Liver (tissue), 9 donors: ENCODE results near the gene CSMD2. TPM values are rescaled to one million over a fixed set of nuclear protein-coding genes. Genes with fewer than 3 reads are reported as not detected.
"Not testable (repeated sequence)": the region's sequence is repeated elsewhere in the genome, so short reads cannot be mapped to it uniquely, and the experiment has no call there.

Experiments
- DNase-seq: peaks from one replicate; pipeline ENCODE4 v3.0.0-alpha.2; 2017; ENCODE audit warnings: low spot score
- H3K27ac ChIP-seq, 2 donors: one replicate each; pipeline ENCODE4 v1.7.0; 2013; ENCODE audit warnings: inconsistent platforms in 2 of 2, low read length in 2 of 2, control low read depth in 1 of 2, low read depth in 1 of 2, mild to moderate bottlenecking in 1 of 2
- H3K27me3 ChIP-seq, 4 donors: one replicate each; pipeline versions ENCODE4 v1.6.1 to v1.7.0; 2013; ENCODE audit warnings: low read length in 3 of 4, inconsistent platforms in 1 of 4, mild to moderate bottlenecking in 1 of 4, moderate library complexity in 1 of 4; ENCODE audit not compliant: control insufficient read depth in 4 of 4, insufficient read depth in 4 of 4
- H3K36me3 ChIP-seq, 4 donors: one replicate each; pipeline versions ENCODE4 v1.6.1 to v1.7.0; 2013; ENCODE audit warnings: low read length in 3 of 4, mild to moderate bottlenecking in 3 of 4, low read depth in 1 of 4, moderate library complexity in 1 of 4; ENCODE audit not compliant: control insufficient read depth in 4 of 4, insufficient read depth in 3 of 4
- H3K4me1 ChIP-seq, 4 donors: one replicate each; pipeline versions ENCODE4 v1.6.1 to v1.7.0; 2013; ENCODE audit warnings: low read length in 3 of 4, mild to moderate bottlenecking in 3 of 4, moderate library complexity in 1 of 4; ENCODE audit not compliant: control insufficient read depth in 4 of 4, insufficient read depth in 4 of 4
- H3K4me3 ChIP-seq, 3 donors: one replicate each; pipeline versions ENCODE4 v1.6.1 to v1.7.0; 2013; ENCODE audit warnings: low read length in 3 of 3, control low read depth in 1 of 3, low read depth in 1 of 3, mild to moderate bottlenecking in 1 of 3
- H3K9ac ChIP-seq, 2 donors: one replicate each; pipeline ENCODE4 v1.7.0; 2013; ENCODE audit warnings: low read length in 2 of 2, mild to moderate bottlenecking in 2 of 2, moderate library complexity in 2 of 2, control low read depth in 1 of 2, low read depth in 1 of 2
- H3K9me3 ChIP-seq, 4 donors: one replicate each; pipeline versions ENCODE4 v1.6.1 to v1.7.0; 2013; ENCODE audit warnings: low read length in 3 of 4; ENCODE audit not compliant: control insufficient read depth in 4 of 4
- EGR1 ChIP-seq, 2 donors: IDR thresholded peaks; 2 replicates each; pipeline ENCODE4 v1.6.1; 2016 to 2018; ENCODE audit warnings: antibody characterized with exemption in 2 of 2, low read depth in 2 of 2
- FOXA2 ChIP-seq: IDR thresholded peaks from 2 replicates; pipeline ENCODE4 v1.6.1; 2016; ENCODE audit warnings: antibody characterized with exemption
- GABPA ChIP-seq, 2 donors: IDR thresholded peaks in 1 of 2; conservative IDR thresholded peaks in 1 of 2; 2 replicates each; pipeline ENCODE4 v1.6.1; 2016; ENCODE audit warnings: antibody characterized with exemption in 2 of 2, mild to moderate bottlenecking in 1 of 2, moderate library complexity in 1 of 2
- HNF4G ChIP-seq: IDR thresholded peaks from 2 replicates; pipeline ENCODE4 v1.6.1; 2016; ENCODE audit warnings: antibody characterized with exemption
- JUND ChIP-seq, 2 donors: IDR thresholded peaks; 2 replicates each; pipeline ENCODE4 v1.6.1; 2016; ENCODE audit warnings: antibody characterized with exemption in 2 of 2
- RAD21 ChIP-seq, 2 donors: IDR thresholded peaks; 2 replicates each; pipeline ENCODE4 v1.6.1; 2016; ENCODE audit warnings: antibody characterized with exemption in 2 of 2, mild to moderate bottlenecking in 2 of 2
- RXRA ChIP-seq, 2 donors: IDR thresholded peaks; 2 replicates each; pipeline ENCODE4 v1.6.1; 2017 to 2018; ENCODE audit warnings: antibody characterized with exemption in 2 of 2, mild to moderate bottlenecking in 1 of 2
- WGBS: extraction: QIAGEN DNeasy Blood & Tissue Kit; methylation state at CpG from one replicate; pipeline ENCODE4 v1.1.7; 2013; 5-methylcytosine and 5-hydroxymethylcytosine counted together
- polyA plus RNA-seq, 2 donors: library from polyadenylated mRNA; stranded (reverse) in 1 of 2; unstranded in 1 of 2; fragments of 200-250 nt in 1 of 2; fragments of >200 nt in 1 of 2; fragmentation: Nextera tagmentation in 1 of 2; extraction: Ambion mirVana in 1 of 2; gene quantifications; one replicate each; pipeline versions ENCODE4 v1.2.1 to v1.2.3, GENCODE V29; 2013 to 2015
- total RNA-seq, 2 donors: library from RNA; depleted of rRNA; stranded (reverse); fragments of >200 nt; gene quantifications; one replicate each; pipeline ENCODE4 v1.2.3, GENCODE V29; 2014
- TF ChIP-seq, protein P1 (sequence below): IDR thresholded peaks from 2 replicates; pipeline ENCODE4 v1.6.1; 2016; ENCODE audit warnings: antibody characterized with exemption
- donor health status: healthy.
- donor health status: healthy.
- donor health status: healthy.
- donor health status: healthy.
- donor health status: healthy.

Gene CSMD2
- total and polyA plus RNA-seq, 4 donors = 0.08 to 0.09 TPM; not detected in 2

DNA sequence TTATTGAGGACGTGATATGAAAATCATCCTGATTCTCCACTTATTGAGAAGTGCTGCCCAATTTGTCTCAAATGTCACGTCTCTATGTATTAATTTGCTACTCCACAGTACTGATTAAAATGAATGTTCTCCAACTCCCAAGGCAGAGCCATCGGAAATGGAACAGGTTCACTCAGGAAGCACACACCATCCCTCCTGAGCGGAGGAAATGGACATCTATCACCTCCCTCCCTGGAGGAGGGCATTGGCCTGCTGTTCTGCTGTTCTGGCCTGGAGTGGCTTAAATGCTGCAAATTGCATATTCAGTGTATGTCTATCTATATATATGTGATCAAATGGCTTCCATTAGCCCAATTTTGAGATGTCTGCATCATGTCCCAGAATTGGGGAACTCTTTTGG, 140.5 kb downstream of the CSMD2 start:
- no peak for DNase-seq
- TF ChIP-seq JUND (IDR thresholded peaks at IDR 0.05) = no peak
- H3K9me3 ChIP-seq = no peaks in the 10 kb centered on the region
- peaks cover 0 to 1% (median 0%) of the 10 kb centered on the region in 4 donors for H3K4me1 ChIP-seq
- no peak overlapping the region for H3K9ac ChIP-seq
- WGBS = 83% methylated on average over 4 of the region's 4 CpGs
- H3K4me3 ChIP-seq = no peak overlapping the region
- H3K27ac ChIP-seq = no peak overlapping the region
- H3K36me3 ChIP-seq = no peaks in the 10 kb centered on the region
- H3K27me3 ChIP-seq = no peaks in the 10 kb centered on the region

DNA sequence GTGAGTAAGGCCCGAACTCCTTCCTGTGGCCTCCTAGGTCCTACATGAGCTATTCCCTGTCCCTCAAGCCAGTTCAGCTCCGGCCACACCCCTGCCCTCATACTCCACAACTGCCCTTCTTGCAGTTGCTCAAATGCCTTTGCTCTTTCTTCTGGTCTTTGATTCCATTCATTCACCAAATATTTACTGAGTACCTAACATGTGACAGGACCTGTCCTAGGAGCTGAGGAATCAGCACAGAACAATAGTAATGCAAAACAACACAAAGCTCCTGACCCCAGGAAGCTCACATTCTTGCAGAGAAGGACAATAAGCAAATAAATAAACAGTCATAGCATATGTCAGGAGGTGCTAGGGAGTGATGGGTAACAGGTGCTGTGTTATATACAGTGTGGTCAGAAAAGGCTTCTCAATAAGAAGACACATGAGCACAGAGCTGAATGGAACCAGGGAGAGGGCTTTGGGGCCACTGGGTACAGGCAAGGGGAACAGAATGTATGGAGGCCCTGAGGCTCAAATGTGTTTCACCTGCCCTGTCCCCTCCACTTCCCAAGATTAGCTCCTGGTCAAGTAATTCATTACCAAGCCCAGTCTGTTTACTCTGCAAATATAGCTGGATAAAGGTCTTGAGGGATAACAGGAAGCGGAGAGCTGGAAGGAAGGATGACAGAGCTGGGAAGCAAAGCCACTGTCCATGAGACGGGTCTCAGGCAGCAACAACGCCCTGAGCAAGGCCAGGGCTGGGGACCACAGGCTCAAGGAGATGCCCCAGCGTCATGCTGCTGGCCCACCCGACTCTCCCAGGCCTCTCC, 145.1 kb downstream of the CSMD2 start:
- no peak for DNase-seq
- Histone ChIP-seq H3K36me3 (no peaks in the 10 kb centered on the region), H3K27ac (no peak overlapping the region), H3K27me3 (no peaks in the 10 kb centered on the region), H3K9me3 (no peaks in the 10 kb centered on the region), H3K4me1 (peaks cover 0 to 1% (median 0%) of the 10 kb centered on the region in 4 donors), H3K9ac (no peak overlapping the region), H3K4me3 (no peak overlapping the region)
- TF ChIP-seq HNF4G (no peak), EGR1 (IDR thresholded peaks at IDR 0.05; ENCODE audit: low read depth in 2 of 2) (no peak)
- WGBS = 63% methylated on average over 7 of the region's 7 CpGs

DNA sequence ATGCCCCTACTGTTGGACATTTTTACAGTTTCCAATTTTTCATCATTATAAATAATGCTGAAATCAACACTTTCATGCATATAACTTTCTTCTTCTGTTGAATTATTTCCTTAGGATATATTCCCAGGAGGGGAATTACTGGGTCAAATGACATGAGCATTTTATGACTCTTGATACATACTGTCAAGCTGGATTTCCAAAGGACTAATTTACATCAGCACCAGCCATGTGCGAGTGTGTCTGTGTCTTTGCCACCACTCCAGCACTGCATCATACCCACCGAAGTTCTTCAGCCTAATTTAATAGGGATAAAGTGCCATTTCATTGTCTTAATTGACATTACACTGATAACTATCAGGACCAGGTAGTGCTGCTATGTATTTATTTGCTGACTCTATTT, 146.7 kb downstream of the CSMD2 start:
- Histone ChIP-seq H3K36me3 (no peaks in the 10 kb centered on the region), H3K9ac (no peak overlapping the region), H3K4me1 (peaks cover 0 to 1% (median 0%) of the 10 kb centered on the region in 4 donors), H3K9me3 (no peaks in the 10 kb centered on the region), H3K27ac (no peak overlapping the region), H3K4me3 (no peak overlapping the region), H3K27me3 (peaks cover 0 to 4% (median 0%) of the 10 kb centered on the region in 4 donors)
- no peak for DNase-seq
- TF ChIP-seq RAD21 (IDR thresholded peaks at IDR 0.05) (no peak), EGR1 (IDR thresholded peaks at IDR 0.05; ENCODE audit: low read depth in 2 of 2) (no peak), FOXA2 (no peak), HNF4G (no peak), GABPA (IDR thresholded peaks at IDR 0.05 in 1 of 2, conservative IDR thresholded peaks at IDR 0.05 in 1 of 2) (no peak), RXRA (IDR thresholded peaks at IDR 0.05) (no peak)
- TF ChIP-seq, protein P1, sequence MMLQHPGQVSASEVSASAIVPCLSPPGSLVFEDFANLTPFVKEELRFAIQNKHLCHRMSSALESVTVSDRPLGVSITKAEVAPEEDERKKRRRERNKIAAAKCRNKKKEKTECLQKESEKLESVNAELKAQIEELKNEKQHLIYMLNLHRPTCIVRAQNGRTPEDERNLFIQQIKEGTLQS = no peak
- 75% methylated on average over 2 of the region's 2 CpGs for WGBS

DNA sequence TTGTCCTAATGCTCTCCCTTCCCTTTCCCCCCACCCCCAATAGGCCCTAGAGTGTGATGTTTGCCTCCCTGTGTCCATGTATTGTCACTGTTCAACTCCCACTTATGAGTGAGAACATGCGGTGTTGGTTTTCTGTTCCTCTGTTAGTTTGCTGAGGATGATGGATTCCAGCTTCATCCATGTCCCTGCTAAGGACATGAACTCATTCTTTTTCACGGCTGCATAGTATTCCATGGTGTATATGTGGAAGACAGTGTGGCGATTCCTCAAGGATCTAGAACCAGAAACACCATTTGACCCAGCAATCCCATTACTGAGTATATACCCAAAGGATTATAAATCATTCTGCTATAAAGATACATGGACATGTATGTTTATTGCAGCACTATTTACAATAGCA, 148.7 kb downstream of the CSMD2 start:
- H3K4me1 ChIP-seq, H3K9me3 ChIP-seq, H3K27ac ChIP-seq, DNase-seq, H3K36me3 ChIP-seq, H3K9ac ChIP-seq, H3K27me3 ChIP-seq, H3K4me3 ChIP-seq: not testable (repeated sequence)
- WGBS = 92% methylated on average over 3 of the region's 3 CpGs
